Stimulated activated CD8-positive, alpha-beta memory T cell treated with anti-CD3 and anti-CD28 coated beads, Interleukin-4, amount 100 ng/mL, for 4 hours (primary cell): ENCODE data around the gene ZNF280C.

Source experiments
- DNase-seq, 2 donors: peaks; one replicate each; pipeline ENCODE4 v3.0.0-alpha.2; 2020; ENCODE audit warnings: low read depth in 2 of 2, low spot score in 1 of 2

The ZNF280C gene

GRCh38 chrX:130179579-130180215 lies 89.0 kb downstream of the ZNF280C start:
- no peak for DNase-seq

- DNase-seq: no peak
Measured at GRCh38 chrX:130179170-130179569, 89.5 kb downstream of the ZNF280C start.

GRCh38 chrX:130176942-130177341 lies 91.8 kb downstream of the ZNF280C start:
- DNase-seq: no peak

- DNase-seq: no peak
Measured at GRCh38 chrX:130176354-130176776, 92.3 kb downstream of the ZNF280C start.

- no peak for DNase-seq
Measured at GRCh38 chrX:130174937-130175336, 93.8 kb downstream of the ZNF280C start.

- DNase-seq: no peak
Measured at GRCh38 chrX:130174045-130174704, 94.5 kb downstream of the ZNF280C start.

GRCh38 chrX:130173190-130173895 lies 95.4 kb downstream of the ZNF280C start:
- DNase-seq: no peak

- no peak for DNase-seq
Measured at GRCh38 chrX:130172127-130172845, 96.4 kb downstream of the ZNF280C start.

GRCh38 chrX:130171446-130172126 lies 97.1 kb downstream of the ZNF280C start, which contains the start of gene RAB33A:
TSS of gene RAB33A (plus strand) at chrX:130171962. CDS start at chrX:130172063, 101 bp downstream.
- no peak for DNase-seq

GRCh38 chrX:130170752-130171445 lies 97.8 kb downstream of the ZNF280C start:
- peak; percentile 19 to 22 for DNase-seq

- DNase-seq: no peak
Measured at GRCh38 chrX:130167040-130167439, 101.7 kb downstream of the ZNF280C start.

- no peak for DNase-seq
Measured at GRCh38 chrX:130166503-130166777, 102.3 kb downstream of the ZNF280C start.

GRCh38 chrX:130165703-130166502 lies 102.8 kb downstream of the ZNF280C start, which contains the start of gene AIFM1:
TSS of gene AIFM1 (minus strand) at chrX:130165841. CDS start at chrX:130165656, 185 bp downstream.
- peak; percentile 60 to 75 for DNase-seq

- no peak for DNase-seq
Measured at GRCh38 chrX:130165181-130165702, 103.5 kb downstream of the ZNF280C start.

- no peak for DNase-seq
Measured at GRCh38 chrX:130163398-130163797, 105.3 kb downstream of the ZNF280C start.

- DNase-seq: no peak
Measured at GRCh38 chrX:130162094-130162735, 106.5 kb downstream of the ZNF280C start.

- DNase-seq: no peak
Measured at GRCh38 chrX:130159776-130160175, 108.9 kb downstream of the ZNF280C start.

- no peak for DNase-seq
Measured at GRCh38 chrX:130158311-130158710, 110.4 kb downstream of the ZNF280C start.

GRCh38 chrX:130155564-130155963 lies 113.1 kb downstream of the ZNF280C start:
- no peak for DNase-seq
